ENCODE measurements around the gene TMC5.

- TF ChIP-seq, protein P1, sequence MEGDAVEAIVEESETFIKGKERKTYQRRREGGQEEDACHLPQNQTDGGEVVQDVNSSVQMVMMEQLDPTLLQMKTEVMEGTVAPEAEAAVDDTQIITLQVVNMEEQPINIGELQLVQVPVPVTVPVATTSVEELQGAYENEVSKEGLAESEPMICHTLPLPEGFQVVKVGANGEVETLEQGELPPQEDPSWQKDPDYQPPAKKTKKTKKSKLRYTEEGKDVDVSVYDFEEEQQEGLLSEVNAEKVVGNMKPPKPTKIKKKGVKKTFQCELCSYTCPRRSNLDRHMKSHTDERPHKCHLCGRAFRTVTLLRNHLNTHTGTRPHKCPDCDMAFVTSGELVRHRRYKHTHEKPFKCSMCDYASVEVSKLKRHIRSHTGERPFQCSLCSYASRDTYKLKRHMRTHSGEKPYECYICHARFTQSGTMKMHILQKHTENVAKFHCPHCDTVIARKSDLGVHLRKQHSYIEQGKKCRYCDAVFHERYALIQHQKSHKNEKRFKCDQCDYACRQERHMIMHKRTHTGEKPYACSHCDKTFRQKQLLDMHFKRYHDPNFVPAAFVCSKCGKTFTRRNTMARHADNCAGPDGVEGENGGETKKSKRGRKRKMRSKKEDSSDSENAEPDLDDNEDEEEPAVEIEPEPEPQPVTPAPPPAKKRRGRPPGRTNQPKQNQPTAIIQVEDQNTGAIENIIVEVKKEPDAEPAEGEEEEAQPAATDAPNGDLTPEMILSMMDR (IDR thresholded peaks at IDR 0.05; ENCODE audit: low read depth, low read length, missing input control), result no peak
- TF ChIP-seq RAD21 (IDR thresholded peaks at IDR 0.05) (no peak), JUND (IDR thresholded peaks at IDR 0.05) (no peak), GABPA (IDR thresholded peaks at IDR 0.05 in 1 of 2, conservative IDR thresholded peaks at IDR 0.05 in 1 of 2) (no peak)
Measured at GRCh38 chr16:19431636-19432340, 14.1 kb downstream of the TMC5 start.

All from liver (tissue), 3 donors.